GM21528 (cell line): Measurements from ENCODE around the gene C3.
"Not testable (repeated sequence)": the region's sequence is repeated elsewhere in the genome, so short reads cannot be mapped to it uniquely, and the experiment has no call there.

Experiments
- ATAC-seq: cut with Tn5 transposase; IDR thresholded peaks from one replicate; pipeline ENCODE4 v1.9.1; 2021; ENCODE audit warnings: mild to moderate bottlenecking, moderate library complexity; ENCODE audit not compliant: unreplicated experiment, low FRiP score

C3 gene

GRCh38 chr19:6694147-6694815 lies 26.2 kb downstream of the C3 start:
- no peak for ATAC-seq

- ATAC-seq = no peak
Measured at GRCh38 chr19:6693681-6694080, 26.8 kb downstream of the C3 start.

GRCh38 chr19:6693056-6693471 lies 27.4 kb downstream of the C3 start:
- no peak for ATAC-seq

- no peak for ATAC-seq
Measured at GRCh38 chr19:6692027-6692426, 28.4 kb downstream of the C3 start.

GRCh38 chr19:6691342-6691741 lies 29.1 kb downstream of the C3 start:
- ATAC-seq = no peak

- ATAC-seq = no peak
Measured at GRCh38 chr19:6690160-6690885, 30.1 kb downstream of the C3 start.

- no peak for ATAC-seq
Measured at GRCh38 chr19:6687114-6687513, 33.3 kb downstream of the C3 start.

GRCh38 chr19:6686628-6686975 lies 33.8 kb downstream of the C3 start:
- ATAC-seq = no peak

- no peak for ATAC-seq
Measured at GRCh38 chr19:6685962-6686627, 34.4 kb downstream of the C3 start.

GRCh38 chr19:6685482-6685881 lies 35.0 kb downstream of the C3 start:
- no peak for ATAC-seq

- no peak for ATAC-seq
Measured at GRCh38 chr19:6683971-6684370, 36.5 kb downstream of the C3 start.

GRCh38 chr19:6682607-6683128 lies 37.8 kb downstream of the C3 start:
- no peak for ATAC-seq

- ATAC-seq = no peak
Measured at GRCh38 chr19:6680141-6680540, 40.3 kb downstream of the C3 start.

GRCh38 chr19:6679139-6679538 lies 41.3 kb downstream of the C3 start:
- ATAC-seq = no peak

- ATAC-seq = no peak
Measured at GRCh38 chr19:6678690-6679109, 41.8 kb downstream of the C3 start.

- ATAC-seq = no peak
Measured at GRCh38 chr19:6677883-6678689, 42.4 kb downstream of the C3 start.

- ATAC-seq = no peak
Measured at GRCh38 chr19:6677495-6677882, 43.0 kb downstream of the C3 start.

GRCh38 chr19:6676288-6676687 lies 44.2 kb downstream of the C3 start:
- ATAC-seq = no peak

- ATAC-seq = peak; percentile 44
Measured at GRCh38 chr19:6674868-6675305, 45.6 kb downstream of the C3 start.

- ATAC-seq = not testable (repeated sequence)
Measured at GRCh38 chr19:6674408-6674807, 46.0 kb downstream of the C3 start.
